UCSD-AML1 (cell line): Measurements from ENCODE around the gene MAPK14.

Source experiments
- DNase-seq: peaks from one replicate; lab custom pipeline; 2025; ENCODE audit not compliant: unreplicated experiment; lab: John Stamatoyannopoulos, UW

MAPK14 gene

GRCh38 chr6:36133148-36133547 lies 105.5 kb downstream of the MAPK14 start:
- no peak for DNase-seq

DNA sequence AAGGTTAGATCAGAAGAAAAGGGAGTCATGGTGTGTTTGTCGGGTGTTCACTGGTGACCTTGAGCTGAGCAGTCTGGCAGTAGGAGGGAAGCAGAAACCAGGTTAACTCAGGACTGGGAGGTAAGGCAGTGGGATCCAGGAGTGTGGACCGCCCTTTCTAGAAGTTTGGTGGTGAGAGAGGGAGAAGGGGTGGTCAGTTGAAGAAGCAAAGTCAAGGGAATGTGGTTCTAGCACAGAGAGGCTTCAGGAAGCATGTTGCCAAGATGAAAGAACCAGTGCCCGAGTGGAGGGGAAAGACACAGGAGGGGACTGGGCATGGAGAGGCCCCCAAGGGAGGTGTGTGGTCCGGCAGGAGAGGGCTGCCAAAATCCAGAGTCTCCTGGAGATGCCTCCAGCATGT lies 106.3 kb downstream of the MAPK14 start:
- DNase-seq: no peak

GRCh38 chr6:36135053-36135731 lies 107.6 kb downstream of the MAPK14 start:
- DNase-seq: no peak

DNA sequence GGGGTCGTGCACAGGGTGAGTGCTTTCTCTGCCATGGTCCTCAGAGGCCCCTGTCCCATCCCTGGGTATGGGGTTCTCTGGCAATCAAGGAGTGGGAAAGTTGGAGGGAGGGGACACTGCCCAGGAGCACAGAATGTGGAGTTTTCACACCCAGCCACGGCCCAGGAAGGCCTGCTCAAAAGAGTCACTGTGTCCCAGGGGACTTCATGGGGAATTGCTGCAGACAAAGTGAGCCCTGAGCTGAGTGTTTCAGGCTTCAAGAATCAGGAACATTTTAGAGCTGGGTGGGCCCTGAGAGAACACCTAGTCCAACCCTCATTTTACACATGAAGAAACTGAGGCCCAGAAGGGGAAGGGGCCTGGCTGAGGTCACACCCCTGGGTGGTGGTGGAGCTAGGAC lies 108.4 kb downstream of the MAPK14 start:
- DNase-seq: no peak

GRCh38 chr6:36136551-36136950 lies 108.9 kb downstream of the MAPK14 start:
- no peak for DNase-seq

- DNase-seq: no peak
These were observed 111.1 kb downstream of the MAPK14 start for GRCh38 chr6:36138667-36139066.

DNA sequence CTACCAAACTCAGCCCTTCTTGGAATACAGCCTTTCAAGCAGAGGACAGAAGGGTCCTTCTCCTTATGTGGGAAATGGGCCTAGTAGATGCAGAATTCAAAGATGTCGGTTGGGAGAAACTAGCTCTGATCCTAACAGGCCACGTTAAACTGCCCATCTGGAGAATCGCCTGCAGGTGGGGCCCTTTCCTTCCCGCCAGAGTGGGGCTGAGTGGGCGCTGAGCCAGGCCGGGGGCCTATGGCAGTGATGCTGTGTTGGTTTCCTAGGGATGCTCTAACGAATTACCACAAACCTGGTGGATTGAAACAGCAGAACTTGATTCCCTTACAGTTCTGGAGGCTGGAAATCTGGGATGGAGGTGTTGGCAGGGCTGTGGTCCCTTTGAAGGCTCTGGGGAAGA lies 111.8 kb downstream of the MAPK14 start:
- DNase-seq: peak; percentile 59

GRCh38 chr6:36139991-36140710 lies 112.5 kb downstream of the MAPK14 start:
- no peak for DNase-seq

- DNase-seq: no peak
These were observed 113.5 kb downstream of the MAPK14 start for GRCh38 chr6:36141091-36141490.

DNA sequence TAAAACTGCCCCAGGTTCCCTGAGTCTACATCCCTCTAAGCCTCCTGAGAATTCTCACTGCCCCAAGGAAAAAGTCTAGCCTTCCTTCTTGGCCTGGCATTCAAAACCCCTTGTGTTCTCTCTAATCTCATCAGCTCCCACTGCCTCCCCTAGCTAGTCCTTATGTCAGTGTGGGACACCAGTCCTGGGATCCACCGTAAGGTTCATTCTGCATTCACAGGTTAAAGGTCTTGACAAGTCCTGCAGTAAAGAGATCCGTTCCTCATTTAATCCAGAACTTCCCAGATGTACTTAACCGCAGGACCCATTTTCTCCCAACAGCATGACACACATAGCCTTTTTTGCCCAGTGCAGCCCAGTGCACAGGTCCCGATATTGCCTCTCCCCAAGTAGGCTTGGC lies 114.4 kb downstream of the MAPK14 start:
- no peak for DNase-seq

DNA sequence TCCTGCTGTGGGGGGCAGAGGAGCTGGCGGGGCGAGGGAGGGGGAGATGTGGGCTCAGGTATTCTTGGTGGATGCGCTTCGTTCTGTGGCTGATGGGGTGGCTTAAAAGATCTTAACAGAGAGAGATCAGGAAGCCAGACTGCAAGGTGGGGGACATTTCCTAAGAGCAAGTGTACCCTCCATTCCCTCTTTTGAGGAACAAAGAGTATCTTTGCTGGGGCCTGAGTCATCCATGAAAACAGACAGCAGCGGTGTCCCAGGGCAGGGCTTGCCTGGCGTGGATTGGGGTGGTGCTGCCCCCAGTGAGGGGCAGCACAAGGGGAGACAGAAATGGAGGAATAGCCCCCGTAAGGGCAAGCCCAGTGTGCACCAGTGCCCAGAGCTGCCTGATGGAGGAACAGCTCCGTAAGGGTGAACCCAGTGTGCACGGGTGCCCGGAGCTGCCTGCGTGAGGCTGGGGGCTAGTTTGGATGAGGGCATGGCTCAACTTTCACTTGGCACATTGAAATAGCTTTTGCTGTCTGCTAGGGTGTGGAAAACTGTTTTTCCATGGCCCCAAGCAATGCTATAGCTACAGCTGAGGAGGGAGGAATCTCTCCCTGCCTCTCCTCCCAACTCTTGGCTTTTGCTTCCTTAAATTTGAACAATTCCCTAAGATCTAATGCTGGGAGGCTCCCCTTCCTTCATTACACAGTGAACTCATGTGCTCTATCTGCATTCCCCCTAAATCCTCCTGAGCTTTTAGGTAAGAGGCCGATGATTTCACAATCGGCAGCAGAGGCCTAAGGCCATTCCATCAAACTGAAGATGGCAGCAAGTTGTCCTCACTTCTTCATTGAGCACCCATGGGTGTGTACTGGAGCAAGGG lies 115.6 kb downstream of the MAPK14 start:
- no peak for DNase-seq

DNA sequence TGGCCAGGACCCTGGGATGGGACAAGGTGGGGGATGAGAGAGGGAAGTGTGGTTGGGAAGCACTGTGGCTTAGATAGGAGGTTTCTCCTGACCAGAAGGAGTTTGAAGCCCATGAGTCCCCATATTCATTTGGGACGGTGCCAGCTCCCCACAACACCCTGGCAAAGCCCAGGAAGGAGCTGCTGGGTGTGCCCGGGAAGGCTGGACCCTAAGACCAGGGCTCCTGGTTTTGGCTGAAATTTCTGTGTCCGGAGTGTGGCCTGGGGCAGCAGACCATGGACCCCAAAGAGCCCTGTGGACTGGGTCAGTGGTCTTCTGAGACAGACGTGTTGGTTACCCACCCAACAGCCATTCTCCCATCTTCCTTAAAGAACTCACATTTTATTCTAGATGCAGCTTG lies 117.9 kb downstream of the MAPK14 start:
- DNase-seq: no peak

- DNase-seq: no peak
These were observed 119.7 kb downstream of the MAPK14 start for GRCh38 chr6:36147294-36147693.

DNA sequence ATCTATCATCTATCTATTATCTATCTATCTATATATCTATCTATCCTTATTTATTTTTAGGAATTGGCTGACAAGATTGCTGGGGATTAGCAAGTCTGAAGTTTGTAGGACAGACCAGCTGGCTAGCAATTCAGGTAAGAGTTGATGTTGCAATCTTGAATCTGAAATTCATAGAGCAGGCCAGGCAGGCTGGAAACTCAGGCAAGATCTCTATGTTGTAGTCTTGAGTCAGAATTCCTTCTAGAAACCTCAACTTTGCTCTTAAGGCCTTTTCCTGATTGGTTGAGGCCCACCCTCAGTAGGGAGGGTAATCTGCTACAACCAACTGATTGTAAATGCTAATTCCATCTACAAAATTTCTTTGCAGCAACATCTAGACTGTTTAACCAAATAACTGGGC lies 121.9 kb downstream of the MAPK14 start:
- DNase-seq: no peak

- DNase-seq: no peak
These were observed 122.7 kb downstream of the MAPK14 start for GRCh38 chr6:36150283-36150682.

GRCh38 chr6:36154286-36154685 lies 126.7 kb downstream of the MAPK14 start:
- DNase-seq: no peak

GRCh38 chr6:36155662-36156061 lies 128.1 kb downstream of the MAPK14 start:
- DNase-seq: no peak

DNA sequence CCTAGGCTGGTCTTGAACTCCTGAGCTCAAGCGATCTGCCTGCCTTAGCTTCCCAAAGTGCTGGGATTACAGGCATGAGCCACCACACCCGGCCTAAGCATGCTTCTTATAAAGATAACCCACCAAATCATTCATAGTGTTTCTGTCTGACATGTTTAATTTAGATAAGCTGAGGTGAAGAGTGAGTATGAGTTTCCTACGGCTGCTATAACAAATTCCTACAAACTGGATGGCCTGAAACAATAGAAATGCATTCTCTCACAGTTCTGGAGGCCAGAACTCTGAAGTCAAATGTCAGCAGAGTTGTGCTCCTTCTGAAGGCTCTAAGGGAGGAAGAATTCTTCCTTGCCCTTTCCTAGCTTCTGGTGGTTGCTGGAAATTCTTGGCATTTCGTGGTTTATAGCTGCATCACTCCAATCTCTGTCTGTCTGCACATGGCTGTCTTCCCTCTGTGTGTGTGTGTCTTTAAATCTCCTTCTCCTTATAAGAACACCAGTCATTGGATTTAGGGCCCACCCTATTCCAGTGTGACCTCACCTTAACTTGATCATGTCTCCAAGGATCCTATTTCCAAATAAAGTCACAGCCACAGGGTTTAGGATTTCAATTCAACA lies 132.6 kb downstream of the MAPK14 start:
- DNase-seq: no peak
